HG02588 (cell line): ENCODE data around the gene SMPD1.
A peak's percentile ranks its signal among the peaks of the same experiment; 100 is the strongest.
"Not testable (repeated sequence)": the region's sequence is repeated elsewhere in the genome, so short reads cannot be mapped to it uniquely, and the experiment has no call there.

Experiments
- ATAC-seq: cut with Tn5 transposase; IDR thresholded peaks from one replicate; pipeline ENCODE4 v1.9.1; 2021; ENCODE audit warnings: mild to moderate bottlenecking, moderate library complexity; ENCODE audit not compliant: unreplicated experiment

The SMPD1 gene

GRCh38 chr11:6387811-6388599, 2.3 kb upstream of the SMPD1 start:
- no peak for ATAC-seq

- ATAC-seq: no peak
Observed at GRCh38 chr11:6388748-6389147, 1.5 kb upstream of the SMPD1 start.

GRCh38 chr11:6390718-6391469, 620 bp downstream of the SMPD1 start:
- no peak for ATAC-seq

- ATAC-seq: no peak
Observed at GRCh38 chr11:6391537-6392134, 1.4 kb downstream of the SMPD1 start.

GRCh38 chr11:6392251-6392650, 2.0 kb downstream of the SMPD1 start:
- ATAC-seq: not testable (repeated sequence)

GRCh38 chr11:6393989-6394670, 3.9 kb downstream of the SMPD1 start:
- no peak for ATAC-seq

GRCh38 chr11:6395470-6396060, 5.3 kb downstream of the SMPD1 start:
- no peak for ATAC-seq

- ATAC-seq: no peak
Observed at GRCh38 chr11:6397156-6397555, 6.9 kb downstream of the SMPD1 start.

GRCh38 chr11:6397636-6398035, 7.4 kb downstream of the SMPD1 start:
- no peak for ATAC-seq

GRCh38 chr11:6400431-6401345, 10.4 kb downstream of the SMPD1 start:
- no peak for ATAC-seq

- no peak for ATAC-seq
Observed at GRCh38 chr11:6401464-6401863, 11.2 kb downstream of the SMPD1 start.

- peak; percentile 34 for ATAC-seq
Observed at GRCh38 chr11:6402061-6402470, 11.8 kb downstream of the SMPD1 start.

GRCh38 chr11:6402561-6402981, 12.3 kb downstream of the SMPD1 start:
- peak; percentile 91 for ATAC-seq

- no peak for ATAC-seq
Observed at GRCh38 chr11:6403539-6403938, 13.3 kb downstream of the SMPD1 start.

GRCh38 chr11:6404342-6405051, 14.2 kb downstream of the SMPD1 start:
- no peak for ATAC-seq

- no peak for ATAC-seq
Observed at GRCh38 chr11:6405052-6405667, 14.9 kb downstream of the SMPD1 start.

GRCh38 chr11:6405846-6406245, 15.6 kb downstream of the SMPD1 start:
- no peak for ATAC-seq

- no peak for ATAC-seq
Observed at GRCh38 chr11:6406370-6406769, 16.1 kb downstream of the SMPD1 start.
